AG10803 (cell line): ENCODE measurements around the gene IRAK2.

Experiments used
- DNase-seq: peaks from one replicate; pipeline ENCODE4 v3.0.0; 2010; ENCODE audit warnings: low read depth
- H3K4me3 ChIP-seq: 2 replicates; pipeline ENCODE4 v1.5.1; 2011; ENCODE audit warnings: mild to moderate bottlenecking, low read length, control low read depth
- CTCF ChIP-seq: conservative IDR thresholded peaks from 2 replicates; pipeline ENCODE4 v1.5.1; 2011; ENCODE audit warnings: mild to moderate bottlenecking, low read length, control low read depth, inconsistent platforms

Gene IRAK2

GRCh38 chr3:10136426-10137005, 28.2 kb upstream of the IRAK2 start:
- no peak for DNase-seq
- TF ChIP-seq CTCF, result no peak
- H3K4me3 ChIP-seq, result no peak overlapping the region

- no peak for DNase-seq
- no peak for TF ChIP-seq CTCF
- H3K4me3 ChIP-seq, result no peak overlapping the region
Observed at GRCh38 chr3:10137178-10137577, 27.5 kb upstream of the IRAK2 start.

GRCh38 chr3:10140996-10141546, 23.6 kb upstream of the IRAK2 start:
- peak overlapping the region; percentile 84 for H3K4me3 ChIP-seq
- no peak for TF ChIP-seq CTCF
- DNase-seq, result no peak

- no peak for DNase-seq
- peak overlapping the region; percentile 84 for H3K4me3 ChIP-seq
- no peak for TF ChIP-seq CTCF
Observed at GRCh38 chr3:10142707-10143560, 21.8 kb upstream of the IRAK2 start.

- no peak overlapping the region for H3K4me3 ChIP-seq
- no peak for TF ChIP-seq CTCF
- DNase-seq, result no peak
Observed at GRCh38 chr3:10145685-10146084, 19.0 kb upstream of the IRAK2 start.

GRCh38 chr3:10149226-10149625, 15.5 kb upstream of the IRAK2 start:
- no peak for TF ChIP-seq CTCF
- no peak for DNase-seq

GRCh38 chr3:10150987-10151386, 13.7 kb upstream of the IRAK2 start:
- no peak for TF ChIP-seq CTCF
- DNase-seq, result no peak
- no peak overlapping the region for H3K4me3 ChIP-seq

More at GRCh38 chr3:10149226-10149625, 15.5 kb upstream of the IRAK2 start:
- no peak overlapping the region for H3K4me3 ChIP-seq
